GM08714 (cell line): ENCODE data around the gene GREM2.
A peak's percentile ranks its signal among the peaks of the same experiment; 100 is the strongest.

Experiments
- H3K4me3 ChIP-seq: fragments of 200-500 bp; sonication (Bioruptor generic); 2 replicates; pipeline ENCODE4 v1.5.1; 2014; ENCODE audit warnings: mild to moderate bottlenecking, low read length, inconsistent platforms
- ZNF274 ChIP-seq: IDR thresholded peaks from 2 replicates; pipeline ENCODE4 v1.6.1; 2012; ENCODE audit warnings: mild to moderate bottlenecking, low read depth, low read length

Gene GREM2

GRCh38 chr1:240619906-240620621 is 8.1 kb upstream of the GREM2 start:
- no peak for TF ChIP-seq ZNF274
- H3K4me3 ChIP-seq, result no peak overlapping the region

- TF ChIP-seq ZNF274, result no peak
Observed at GRCh38 chr1:240619357-240619756, 7.4 kb upstream of the GREM2 start.

GRCh38 chr1:240618946-240619345 is 7.0 kb upstream of the GREM2 start:
- TF ChIP-seq ZNF274, result no peak
- H3K4me3 ChIP-seq, result no peak overlapping the region

More at GRCh38 chr1:240619357-240619756, 7.4 kb upstream of the GREM2 start:
- H3K4me3 ChIP-seq, result no peak overlapping the region

GRCh38 chr1:240616018-240616417 is 4.1 kb upstream of the GREM2 start:
- no peak for TF ChIP-seq ZNF274
- no peak overlapping the region for H3K4me3 ChIP-seq

GRCh38 chr1:240613356-240614142 is 1.6 kb upstream of the GREM2 start:
- no peak for TF ChIP-seq ZNF274
- H3K4me3 ChIP-seq, result no peak overlapping the region

GRCh38 chr1:240612811-240613210 is 856 bp upstream of the GREM2 start:
- H3K4me3 ChIP-seq, result no peak overlapping the region
- TF ChIP-seq ZNF274, result no peak

- H3K4me3 ChIP-seq, result peak overlapping the region; percentile 81
Observed at GRCh38 chr1:240611228-240611618, 732 bp downstream of the GREM2 start.

GRCh38 chr1:240610636-240611035 is 1.3 kb downstream of the GREM2 start:
- TF ChIP-seq ZNF274, result no peak
- no peak overlapping the region; the same call in 1 of the 2 replicates for H3K4me3 ChIP-seq

More at GRCh38 chr1:240611228-240611618, 732 bp downstream of the GREM2 start:
- no peak for TF ChIP-seq ZNF274

- no peak for TF ChIP-seq ZNF274
Observed at GRCh38 chr1:240609527-240610060, 2.4 kb downstream of the GREM2 start.

GRCh38 chr1:240608707-240609106 is 3.2 kb downstream of the GREM2 start:
- no peak for TF ChIP-seq ZNF274
- no peak overlapping the region for H3K4me3 ChIP-seq

More at GRCh38 chr1:240609527-240610060, 2.4 kb downstream of the GREM2 start:
- no peak overlapping the region for H3K4me3 ChIP-seq

GRCh38 chr1:240607006-240607405 is 4.9 kb downstream of the GREM2 start:
- no peak overlapping the region for H3K4me3 ChIP-seq
- TF ChIP-seq ZNF274, result no peak

- H3K4me3 ChIP-seq, result no peak overlapping the region
- no peak for TF ChIP-seq ZNF274
Observed at GRCh38 chr1:240602189-240602588, 9.8 kb downstream of the GREM2 start.

GRCh38 chr1:240599830-240600229 is 12.1 kb downstream of the GREM2 start:
- no peak for TF ChIP-seq ZNF274
- no peak overlapping the region for H3K4me3 ChIP-seq

- no peak for TF ChIP-seq ZNF274
Observed at GRCh38 chr1:240599299-240599698, 12.7 kb downstream of the GREM2 start.

More at GRCh38 chr1:240599299-240599698, 12.7 kb downstream of the GREM2 start:
- H3K4me3 ChIP-seq, result no peak overlapping the region
